GM12891 (cell line): ENCODE measurements around the gene LDB2.

Experiments
- DNase-seq: peaks from one replicate; pipeline ENCODE4 v3.0.0; 2011; ENCODE audit warnings: low spot score; ENCODE audit not compliant: insufficient read length
- FAIRE-seq: peaks from 2 replicates; lab custom pipeline; 2011; peaks lifted over from hg19 to GRCh38; lab: Jason Lieb, UNC
- PAX5 ChIP-seq: IDR thresholded peaks from 2 replicates; pipeline ENCODE4 v1.6.1; 2011; ENCODE audit warnings: low read length, moderate library complexity, mild to moderate bottlenecking; ENCODE audit not compliant: insufficient read depth, severe bottlenecking
- POLR2A ChIP-seq: IDR thresholded peaks from 2 replicates; pipeline ENCODE4 v1.6.1; 2011; ENCODE audit warnings: low read depth, low read length, control low read depth
- POLR2AphosphoS5 ChIP-seq: IDR thresholded peaks from 2 replicates; pipeline ENCODE4 v1.6.1; 2011; ENCODE audit warnings: low read depth, low read length, control low read depth
- POU2F2 ChIP-seq: IDR thresholded peaks from 2 replicates; pipeline ENCODE4 v1.6.1; 2011; ENCODE audit warnings: low read depth, mild to moderate bottlenecking, control low read depth, low read length, moderate library complexity
- SPI1 ChIP-seq: IDR thresholded peaks from 2 replicates; pipeline ENCODE4 v1.6.1; 2011; ENCODE audit warnings: low read depth, low read length, control low read depth
- TAF1 ChIP-seq: IDR thresholded peaks from 2 replicates; pipeline ENCODE4 v1.6.1; 2011; ENCODE audit warnings: low read depth, low read length, control low read depth

LDB2 gene

DNA sequence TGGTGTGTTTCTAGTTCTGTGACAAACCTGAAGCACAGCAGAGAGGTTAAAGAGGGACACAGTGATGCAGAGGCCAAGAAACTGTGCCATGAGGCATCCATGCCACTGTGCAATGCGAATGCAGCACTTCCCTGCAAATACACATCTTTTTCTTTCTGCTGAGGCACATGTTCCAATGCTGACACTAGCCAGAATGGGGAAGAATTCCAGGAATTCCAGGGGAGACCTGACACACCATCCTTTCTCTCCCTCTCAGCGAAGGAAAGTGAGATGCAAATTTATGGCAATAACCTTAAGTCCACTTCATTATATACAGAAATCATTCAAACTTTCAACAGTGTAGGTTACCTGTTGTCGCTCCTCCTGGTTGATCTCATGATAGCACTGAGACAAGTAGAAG, 204.8 kb downstream of the LDB2 start:
- DNase-seq (no peak), FAIRE-seq (no peak)
- TF ChIP-seq POLR2AphosphoS5 (no peak), TAF1 (no peak), SPI1 (no peak), PAX5 (no peak), POLR2A (no peak), POU2F2 (no peak)

DNA sequence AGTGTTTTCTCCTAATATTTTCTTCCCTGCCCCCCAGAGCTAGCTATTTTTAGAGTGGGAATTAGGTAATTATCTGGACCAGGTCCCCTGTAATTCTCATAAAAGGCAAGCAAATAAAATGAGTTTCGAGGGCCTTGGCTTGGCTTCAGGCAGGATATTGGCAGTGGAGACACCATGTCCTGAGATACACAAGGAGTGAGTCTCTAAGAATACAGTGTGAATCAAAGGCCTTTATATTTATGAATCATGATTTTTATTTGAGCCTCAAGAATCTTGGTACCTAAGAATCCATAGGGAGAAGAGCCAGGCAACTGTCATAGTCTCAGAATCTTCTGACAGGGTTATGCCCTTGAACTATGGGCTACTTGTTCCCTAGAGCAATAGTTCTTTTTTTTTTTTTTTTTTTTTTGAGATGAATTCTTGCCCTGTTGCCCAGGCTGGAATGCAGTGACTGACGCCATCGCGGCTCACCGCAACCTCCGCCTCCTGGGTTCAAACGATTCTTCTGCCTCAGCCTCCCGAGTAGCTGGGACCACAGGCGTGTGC, 205.4 kb downstream of the LDB2 start:
- TF ChIP-seq POLR2AphosphoS5: no peak
- no peak for TF ChIP-seq TAF1
- no peak for TF ChIP-seq PAX5
- no peak for TF ChIP-seq POU2F2
- no peak for TF ChIP-seq SPI1
- TF ChIP-seq POLR2A: no peak
- DNase-seq: no peak
- FAIRE-seq: no peak

DNA sequence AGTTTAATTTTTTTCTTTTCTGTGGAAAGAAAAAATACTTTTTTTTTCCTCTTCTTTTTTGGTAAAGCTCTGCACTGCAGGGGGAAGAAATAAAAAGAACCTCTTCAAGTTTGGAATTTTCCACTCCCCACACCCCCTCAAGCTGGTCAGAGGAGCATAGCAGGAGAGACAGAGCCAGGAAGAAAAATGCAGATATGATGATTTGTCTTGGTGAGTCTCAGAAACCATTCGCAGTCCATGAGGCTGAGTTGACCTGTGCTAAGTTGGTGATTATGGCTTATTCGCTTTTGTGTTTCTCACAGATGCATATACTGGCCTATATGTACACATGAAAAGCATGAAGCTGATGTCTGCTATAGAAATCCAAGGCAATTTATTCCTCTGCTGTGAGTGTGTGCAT, 205.9 kb downstream of the LDB2 start:
- FAIRE-seq (no peak), DNase-seq (no peak)

DNA sequence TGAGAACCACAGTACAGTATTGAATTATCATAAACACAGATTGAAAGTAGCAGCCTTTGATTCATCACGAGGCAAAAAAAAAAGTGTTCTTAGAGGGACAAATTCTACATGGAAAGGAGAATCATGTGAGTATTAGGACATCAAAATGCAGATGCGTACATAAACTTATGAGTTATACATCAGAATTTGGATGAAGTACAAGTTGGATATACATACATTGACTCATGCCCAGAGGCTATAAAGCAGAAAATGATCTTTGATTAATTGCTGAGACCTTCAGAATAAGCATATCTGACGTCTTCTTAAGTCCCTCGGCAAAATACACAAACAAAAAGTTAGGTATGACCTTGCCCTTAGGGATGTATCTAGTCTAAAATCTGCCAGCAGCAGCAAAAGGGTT, 206.4 kb downstream of the LDB2 start:
- DNase-seq (no peak), FAIRE-seq (no peak)
- no peak for TF ChIP-seq POLR2AphosphoS5
- TF ChIP-seq PAX5: no peak
- no peak for TF ChIP-seq SPI1
- TF ChIP-seq TAF1: no peak
- no peak for TF ChIP-seq POLR2A
- TF ChIP-seq POU2F2: no peak

More for the DNA sequence above, 205.9 kb downstream of the LDB2 start:
- TF ChIP-seq TAF1 (no peak), SPI1 (no peak), POU2F2 (no peak), POLR2AphosphoS5 (no peak), POLR2A (no peak), PAX5 (no peak)

DNA sequence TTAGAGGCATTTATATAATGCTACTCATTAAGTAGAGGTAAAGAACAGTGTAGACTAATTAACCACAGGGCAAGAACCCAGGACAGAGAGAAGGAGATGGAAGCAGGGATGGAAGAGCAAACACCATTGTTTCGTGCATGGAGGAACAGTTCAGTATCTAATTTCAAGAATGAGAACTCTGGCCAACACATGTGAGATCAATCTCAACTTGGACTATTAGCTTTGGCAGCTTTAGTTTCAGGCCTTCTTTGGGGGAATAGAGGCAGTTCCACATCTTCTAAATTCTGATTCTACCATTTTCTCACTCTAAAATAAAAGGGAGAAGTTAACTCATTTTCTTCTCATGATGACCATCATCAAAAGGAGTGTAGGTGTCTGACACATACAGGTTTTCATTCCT, 207.0 kb downstream of the LDB2 start:
- TF ChIP-seq POU2F2 (no peak), PAX5 (no peak), TAF1 (no peak), POLR2A (no peak)
- FAIRE-seq: no peak

DNA sequence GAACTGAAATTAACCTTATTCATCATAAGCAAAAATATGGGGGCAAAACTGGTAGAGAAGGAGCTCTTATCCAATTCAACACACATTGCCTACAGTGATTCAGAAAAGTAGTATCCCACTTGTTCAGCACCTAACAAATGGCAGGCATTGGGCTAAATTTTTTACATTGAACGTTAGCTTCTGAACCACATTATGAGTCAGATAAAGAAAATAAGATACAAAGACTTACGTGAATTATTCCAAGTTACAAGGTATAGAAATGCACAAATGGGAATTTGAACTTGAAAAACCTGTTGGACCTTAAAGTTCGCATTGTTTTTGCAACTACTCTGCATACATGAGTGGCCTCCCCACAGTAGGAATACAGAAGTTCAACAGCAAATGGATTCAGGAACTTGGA, 210.6 kb downstream of the LDB2 start:
- TF ChIP-seq SPI1 (no peak), POLR2AphosphoS5 (no peak), TAF1 (no peak), PAX5 (no peak), POLR2A (no peak), POU2F2 (no peak)
- FAIRE-seq: no peak
- no peak for DNase-seq

More for the DNA sequence above, 207.0 kb downstream of the LDB2 start:
- DNase-seq: no peak

DNA sequence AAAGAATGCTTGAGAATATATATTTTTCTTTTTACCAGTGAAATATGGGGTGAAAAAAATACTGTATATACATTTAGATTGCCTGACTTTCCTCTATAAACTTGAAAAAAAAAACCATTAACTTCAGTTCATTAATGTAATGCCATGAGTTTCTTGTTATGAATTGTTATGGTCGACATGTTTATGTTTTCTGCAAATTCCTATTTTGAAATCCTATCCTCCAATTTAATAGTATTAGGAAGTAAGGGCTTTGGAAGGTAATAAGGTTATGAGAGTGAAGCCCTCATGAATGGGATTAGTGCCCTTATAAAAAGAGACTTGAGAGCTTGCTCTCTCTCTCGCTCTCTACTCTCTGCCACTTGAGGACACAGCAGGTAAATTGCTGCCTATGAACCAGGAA, 211.4 kb downstream of the LDB2 start:
- no peak for DNase-seq
- no peak for TF ChIP-seq POLR2AphosphoS5
- TF ChIP-seq SPI1: no peak
- no peak for TF ChIP-seq POLR2A
- TF ChIP-seq PAX5: no peak
- FAIRE-seq: no peak

DNA sequence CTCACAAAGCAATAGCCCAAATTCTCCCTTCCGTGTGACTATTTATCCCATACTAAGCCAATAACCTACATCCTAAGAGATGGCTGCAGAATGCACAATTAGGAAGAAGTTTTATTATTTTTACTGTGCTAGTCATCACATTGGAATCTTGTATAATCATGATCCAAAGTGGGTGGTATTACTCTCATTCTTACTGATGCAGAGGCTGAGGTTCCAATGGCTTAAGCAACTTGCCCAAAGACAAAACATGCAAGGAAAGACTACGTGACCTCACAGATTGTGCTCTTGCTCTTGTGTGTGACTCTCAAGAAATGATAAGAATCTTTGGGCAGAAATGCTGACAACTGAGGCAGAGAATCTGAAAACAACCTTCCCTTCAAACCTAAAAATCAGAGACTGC, 212.2 kb downstream of the LDB2 start:
- FAIRE-seq (no peak), DNase-seq (no peak)
- no peak for TF ChIP-seq PAX5
- TF ChIP-seq POU2F2: no peak
- TF ChIP-seq TAF1: no peak
- no peak for TF ChIP-seq POLR2A
- TF ChIP-seq POLR2AphosphoS5: no peak
- TF ChIP-seq SPI1: no peak

DNA sequence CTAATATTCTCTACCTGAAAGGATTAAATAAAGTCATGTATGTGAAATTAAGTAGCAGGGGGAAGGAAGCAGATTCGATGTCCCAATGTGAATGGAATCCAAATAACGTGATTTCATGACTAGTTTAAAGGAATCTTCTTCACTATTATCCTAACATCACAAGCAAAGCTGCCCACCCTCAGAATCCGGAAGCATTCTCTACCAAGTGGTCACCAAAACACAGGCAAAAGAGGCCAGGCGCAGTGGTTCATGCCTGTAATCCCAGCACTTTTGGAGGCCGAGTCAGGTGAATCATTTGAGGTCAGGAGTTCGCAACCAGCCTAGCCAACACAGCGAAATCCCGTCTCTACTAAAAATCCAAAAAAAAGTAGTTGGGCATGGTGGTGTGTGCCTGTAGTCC, 212.9 kb downstream of the LDB2 start:
- DNase-seq: no peak
- FAIRE-seq: no peak

DNA sequence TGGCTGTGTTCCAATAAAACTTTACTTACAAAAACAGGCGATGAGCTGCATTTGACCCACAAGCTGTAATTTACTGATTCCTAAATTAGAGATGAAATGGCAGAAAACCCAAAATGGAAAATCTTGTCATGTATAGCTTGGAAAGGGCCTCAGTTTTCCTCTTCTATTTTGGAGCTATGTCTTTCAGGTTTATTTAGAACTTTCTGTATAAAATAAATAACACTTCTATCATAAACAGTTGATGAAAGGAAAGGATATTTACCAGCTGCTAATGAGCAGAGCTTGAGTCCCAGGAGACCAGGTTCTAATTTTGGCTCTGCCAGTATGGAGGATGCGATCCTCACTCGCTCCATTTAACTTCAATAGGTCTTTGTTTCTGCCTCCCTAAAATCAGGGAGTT, 213.5 kb downstream of the LDB2 start:
- no peak for DNase-seq
- FAIRE-seq: no peak
- no peak for TF ChIP-seq POLR2A
- no peak for TF ChIP-seq POU2F2
- TF ChIP-seq POLR2AphosphoS5: no peak
- no peak for TF ChIP-seq PAX5
- no peak for TF ChIP-seq SPI1
- no peak for TF ChIP-seq TAF1

More for the DNA sequence above, 212.9 kb downstream of the LDB2 start:
- TF ChIP-seq POLR2A: no peak
- no peak for TF ChIP-seq SPI1
- TF ChIP-seq TAF1: no peak
- TF ChIP-seq PAX5: no peak
- no peak for TF ChIP-seq POU2F2
- TF ChIP-seq POLR2AphosphoS5: no peak
